Measurements from ENCODE around the gene ADGRD2. TPM values are rescaled to one million over a fixed set of nuclear protein-coding genes. Genes with fewer than 3 reads are reported as not detected.

ADGRD2 gene
- not detected for total RNA-seq (ENCODE audit: unreplicated experiment)
- long read RNA-seq = 0 reads

- peak within 1 kb of the TSS; percentile 55 for H3K4me3 Mint-ChIP-seq (ENCODE audit: unreplicated experiment)
- no peak within 1 kb of the TSS for H3K27ac Mint-ChIP-seq (ENCODE audit: unreplicated experiment)
- no peaks in the 10 kb centered on the region for H3K36me3 Mint-ChIP-seq (ENCODE audit: unreplicated experiment)
- DNase-seq = peak; percentile 77
- H3K4me1 Mint-ChIP-seq (ENCODE audit: low read depth, unreplicated experiment) = peaks cover 2% of the 10 kb centered on the region
- peaks cover 9% of the 10 kb centered on the region for H3K27me3 Mint-ChIP-seq (ENCODE audit: unreplicated experiment)
- TF ChIP-seq CTCF (IDR thresholded peaks at IDR 0.05; ENCODE audit: partially characterized antibody, unreplicated experiment) = no peak
- peaks cover 4% of the 10 kb centered on the region for H3K9me3 Mint-ChIP-seq (ENCODE audit: unreplicated experiment)
Measured at GRCh38 chr9:124450241-124450924, at the start of gene ADGRD2. Gene ADGRD2 (plus strand): TSS chr9:124450451. CDS start chr9:124451667, 1,216 bp downstream.

GRCh38 chr9:124403246-124403645, 47.0 kb upstream of the ADGRD2 start:
- no peak for DNase-seq
- no peak overlapping the region for H3K4me3 Mint-ChIP-seq (ENCODE audit: unreplicated experiment)
- no peaks in the 10 kb centered on the region for H3K27me3 Mint-ChIP-seq (ENCODE audit: unreplicated experiment)
- H3K4me1 Mint-ChIP-seq (ENCODE audit: low read depth, unreplicated experiment) = peaks cover 24% of the 10 kb centered on the region
- H3K36me3 Mint-ChIP-seq (ENCODE audit: unreplicated experiment) = no peaks in the 10 kb centered on the region
- no peak for TF ChIP-seq CTCF (IDR thresholded peaks at IDR 0.05; ENCODE audit: partially characterized antibody, unreplicated experiment)
- H3K27ac Mint-ChIP-seq (ENCODE audit: unreplicated experiment) = no peak overlapping the region
- H3K9me3 Mint-ChIP-seq (ENCODE audit: unreplicated experiment) = peaks cover 2% of the 10 kb centered on the region

GRCh38 chr9:124409410-124409809, 40.8 kb upstream of the ADGRD2 start:
- Mint-ChIP-seq H3K4me1 (ENCODE audit: low read depth, unreplicated experiment) (peaks cover 2% of the 10 kb centered on the region), H3K36me3 (ENCODE audit: unreplicated experiment) (no peaks in the 10 kb centered on the region), H3K9me3 (ENCODE audit: unreplicated experiment) (peaks cover 1% of the 10 kb centered on the region), H3K4me3 (ENCODE audit: unreplicated experiment) (no peak overlapping the region), H3K27me3 (ENCODE audit: unreplicated experiment) (peaks cover 3% of the 10 kb centered on the region), H3K27ac (ENCODE audit: unreplicated experiment) (no peak overlapping the region)
- no peak for TF ChIP-seq CTCF (IDR thresholded peaks at IDR 0.05; ENCODE audit: partially characterized antibody, unreplicated experiment)
- DNase-seq = no peak

GRCh38 chr9:124410321-124410913, 39.8 kb upstream of the ADGRD2 start:
- Mint-ChIP-seq H3K9me3 (ENCODE audit: unreplicated experiment) (peaks cover 5% of the 10 kb centered on the region), H3K36me3 (ENCODE audit: unreplicated experiment) (no peaks in the 10 kb centered on the region), H3K27ac (ENCODE audit: unreplicated experiment) (no peak overlapping the region), H3K4me3 (ENCODE audit: unreplicated experiment) (no peak overlapping the region), H3K4me1 (ENCODE audit: low read depth, unreplicated experiment) (peaks cover 3% of the 10 kb centered on the region), H3K27me3 (ENCODE audit: unreplicated experiment) (peaks cover 3% of the 10 kb centered on the region)
- peak; percentile 55 for TF ChIP-seq CTCF (IDR thresholded peaks at IDR 0.05; ENCODE audit: partially characterized antibody, unreplicated experiment)
- no peak for DNase-seq

All from glutamatergic neuron (in vitro differentiated cells).